Lower leg skin (tissue), 4 donors: ENCODE data around the gene SGCA. TPM values are rescaled to one million over a fixed set of nuclear protein-coding genes. Genes with fewer than 3 reads are reported as not detected.

ENCODE experiments used
- DNase-seq, 2 donors: peaks; one replicate each; pipeline ENCODE4 v3.0.0-alpha.2; 2019; ENCODE audit warnings: low spot score in 2 of 2
- H3K4me3 ChIP-seq: fragments of 200-600 bp; sonication (generic); 2 replicates; pipeline ENCODE4 v1.5.1; 2017; ENCODE audit warnings: mild to moderate bottlenecking, low read depth; ENCODE audit not compliant: poor library complexity, severe bottlenecking
- POLR2A ChIP-seq, 2 donors: fragments of 450-650 bp; IDR thresholded peaks; one replicate each; pipeline ENCODE4 v1.6.1; 2016 to 2017; ENCODE audit warnings: antibody characterized with exemption in 2 of 2, mild to moderate bottlenecking in 1 of 2, moderate library complexity in 1 of 2
- WGBS, 2 donors: methylation state at CpG; one replicate each; pipeline ENCODE4 v1.1.5; 2018; 5-methylcytosine and 5-hydroxymethylcytosine counted together
- intact Hi-C: fragments of 100-400 bp; cut with DNase I; formaldehyde crosslinking; loops from one replicate; pipeline ENCODE4 v1.15.0; 2023; ENCODE audit warnings: low total_unique reads
- total RNA-seq, 4 donors: library from RNA; depleted of rRNA; stranded (reverse); fragments of >200 nt; gene quantifications; one replicate each; pipeline ENCODE4 v1.1.0, GENCODE V29; 2016
- TF ChIP-seq, protein P1 (sequence below), 3 donors: fragments of 450-650 bp; IDR thresholded peaks; one replicate each; pipeline ENCODE4 v1.5.1; 2016; ENCODE audit warnings: antibody characterized with exemption in 3 of 3, mild to moderate bottlenecking in 3 of 3, moderate library complexity in 2 of 3

The SGCA gene
- total RNA-seq, 4 donors from 2014 or later, result 1.0 to 9.9 (median 5.6) TPM

- DNase-seq, result no peak
- 67 to 82% methylated on average over 14 to 17 of the region's 17 CpGs for WGBS, 2 donors
- TF ChIP-seq, protein P1, sequence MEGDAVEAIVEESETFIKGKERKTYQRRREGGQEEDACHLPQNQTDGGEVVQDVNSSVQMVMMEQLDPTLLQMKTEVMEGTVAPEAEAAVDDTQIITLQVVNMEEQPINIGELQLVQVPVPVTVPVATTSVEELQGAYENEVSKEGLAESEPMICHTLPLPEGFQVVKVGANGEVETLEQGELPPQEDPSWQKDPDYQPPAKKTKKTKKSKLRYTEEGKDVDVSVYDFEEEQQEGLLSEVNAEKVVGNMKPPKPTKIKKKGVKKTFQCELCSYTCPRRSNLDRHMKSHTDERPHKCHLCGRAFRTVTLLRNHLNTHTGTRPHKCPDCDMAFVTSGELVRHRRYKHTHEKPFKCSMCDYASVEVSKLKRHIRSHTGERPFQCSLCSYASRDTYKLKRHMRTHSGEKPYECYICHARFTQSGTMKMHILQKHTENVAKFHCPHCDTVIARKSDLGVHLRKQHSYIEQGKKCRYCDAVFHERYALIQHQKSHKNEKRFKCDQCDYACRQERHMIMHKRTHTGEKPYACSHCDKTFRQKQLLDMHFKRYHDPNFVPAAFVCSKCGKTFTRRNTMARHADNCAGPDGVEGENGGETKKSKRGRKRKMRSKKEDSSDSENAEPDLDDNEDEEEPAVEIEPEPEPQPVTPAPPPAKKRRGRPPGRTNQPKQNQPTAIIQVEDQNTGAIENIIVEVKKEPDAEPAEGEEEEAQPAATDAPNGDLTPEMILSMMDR (IDR thresholded peaks at IDR 0.05), result no peak
- no peak for TF ChIP-seq POLR2A (IDR thresholded peaks at IDR 0.05)
- H3K4me3 ChIP-seq, result no peak overlapping the region
- intact Hi-C loops, result loop anchor here (10.0 kb wide), 1 partner anchor 280 kb away; the partner anchor contains the start of gene RSAD1
Measured at GRCh38 chr17:50194934-50195865, 29.4 kb downstream of the SGCA start.

GRCh38 chr17:50196036-50196435 is 30.2 kb downstream of the SGCA start:
- WGBS, 2 donors, result 64 to 67% methylated on average over 2 to 5 of the region's 5 CpGs
- TF ChIP-seq, protein P1 (IDR thresholded peaks at IDR 0.05), result no peak
- TF ChIP-seq POLR2A (IDR thresholded peaks at IDR 0.05), result no peak
- DNase-seq, result no peak
- no peak overlapping the region for H3K4me3 ChIP-seq
- intact Hi-C loops, result loop anchor here (10.0 kb wide), 1 partner anchor 279 kb away; the partner anchor contains the start of gene RSAD1

DNA sequence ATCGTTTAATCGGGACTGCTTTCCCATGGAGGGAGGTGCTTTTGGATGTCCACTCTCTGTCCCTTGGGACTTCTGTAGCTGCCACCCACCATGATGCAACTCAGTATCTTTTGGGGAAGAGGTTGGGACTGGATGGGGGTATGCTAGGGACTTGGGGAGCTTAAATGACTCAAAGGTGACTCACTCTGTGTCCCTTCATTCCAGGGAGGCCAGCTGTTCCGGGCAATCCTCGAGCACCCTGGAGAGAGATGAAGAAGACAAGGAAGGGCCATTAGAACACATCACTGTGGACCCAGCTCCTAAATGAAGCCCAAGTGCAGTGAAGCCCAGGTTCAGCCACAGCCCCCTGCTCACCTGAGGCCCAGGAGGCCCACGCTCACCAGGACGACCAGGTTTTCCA is 31.0 kb downstream of the SGCA start:
- WGBS, 2 donors, result 74 to 77% methylated on average over 6 of the region's 6 CpGs

GRCh38 chr17:50198026-50198669 is 32.3 kb downstream of the SGCA start:
- H3K4me3 ChIP-seq, result no peak overlapping the region
- DNase-seq, result peak in 1 of 2 donors; percentile 70
- WGBS, 2 donors, result 17 to 18% methylated on average over 7 of the region's 7 CpGs
- intact Hi-C loops, result loop anchor here (10.0 kb wide), 1 partner anchor 277 kb away; the partner anchor contains the start of gene RSAD1
- TF ChIP-seq, protein P1 (IDR thresholded peaks at IDR 0.05), result peak in 1 of 3 donors; percentile 52
- no peak for TF ChIP-seq POLR2A (IDR thresholded peaks at IDR 0.05)

More for the DNA sequence above, 31.0 kb downstream of the SGCA start:
- TF ChIP-seq, protein P1 (IDR thresholded peaks at IDR 0.05), result no peak
- TF ChIP-seq POLR2A (IDR thresholded peaks at IDR 0.05), result no peak
- H3K4me3 ChIP-seq, result no peak overlapping the region
- intact Hi-C loops, result loop anchor here (10.0 kb wide), 1 partner anchor 278 kb away; the partner anchor contains the start of gene RSAD1
- DNase-seq, result no peak

- WGBS, 2 donors, result 27 to 31% methylated on average over 29 to 30 of the region's 41 CpGs
- TF ChIP-seq, protein P1 (IDR thresholded peaks at IDR 0.05), result no peak
- TF ChIP-seq POLR2A (IDR thresholded peaks at IDR 0.05), result no peak
- DNase-seq, result no peak
- H3K4me3 ChIP-seq, result no peak overlapping the region
- intact Hi-C loops, result loop anchor here (10.0 kb wide), 1 partner anchor 275 kb away; the partner anchor contains the start of gene RSAD1
Measured at GRCh38 chr17:50199211-50199802, 33.5 kb downstream of the SGCA start.
